ENCODE data around the gene WWOX.
"Not testable (repeated sequence)": the region's sequence is repeated elsewhere in the genome, so short reads cannot be mapped to it uniquely, and the experiment has no call there.

Gene WWOX

DNA sequence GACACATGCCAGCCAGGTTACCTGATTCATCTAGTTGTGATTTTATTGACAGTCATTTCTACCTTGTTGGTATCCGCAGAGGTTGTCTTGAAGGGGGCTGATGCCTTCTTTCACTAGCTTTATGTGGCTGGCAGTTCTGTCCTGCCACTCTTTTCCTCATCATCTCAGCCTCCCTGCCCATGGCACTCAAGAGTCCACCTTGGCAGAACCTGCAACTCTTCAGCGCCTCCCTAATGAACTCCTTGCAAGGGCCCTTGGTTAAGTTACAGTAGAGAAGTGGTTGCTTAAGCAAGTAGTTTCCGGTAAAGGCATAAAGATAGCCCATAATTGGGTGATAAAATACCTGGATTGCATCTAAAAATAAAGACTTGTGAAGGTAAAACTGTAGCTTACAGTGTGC, 489.9 kb downstream of the WWOX start:
- no peak for DNase-seq

DNA sequence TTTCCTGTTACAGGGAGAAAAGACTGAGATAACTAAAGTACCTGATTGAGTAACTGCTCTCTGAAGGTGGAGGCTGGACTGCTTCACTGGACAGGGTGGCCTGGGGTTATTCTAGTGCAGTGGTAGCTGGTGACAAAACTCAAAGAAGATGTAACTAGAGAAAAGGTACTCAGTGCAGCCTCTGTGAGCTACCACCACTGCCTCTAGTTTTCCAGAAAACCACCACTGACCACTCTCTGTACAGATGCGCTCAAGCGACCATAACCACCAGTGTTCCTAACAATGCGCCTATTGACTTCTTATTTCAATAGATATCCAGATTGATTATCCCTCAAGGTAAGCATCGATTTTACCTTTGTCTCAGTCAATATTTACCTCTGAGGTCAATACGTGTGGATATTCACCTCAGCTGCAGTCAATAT, 492.2 kb downstream of the WWOX start:
- DNase-seq, result no peak

DNA sequence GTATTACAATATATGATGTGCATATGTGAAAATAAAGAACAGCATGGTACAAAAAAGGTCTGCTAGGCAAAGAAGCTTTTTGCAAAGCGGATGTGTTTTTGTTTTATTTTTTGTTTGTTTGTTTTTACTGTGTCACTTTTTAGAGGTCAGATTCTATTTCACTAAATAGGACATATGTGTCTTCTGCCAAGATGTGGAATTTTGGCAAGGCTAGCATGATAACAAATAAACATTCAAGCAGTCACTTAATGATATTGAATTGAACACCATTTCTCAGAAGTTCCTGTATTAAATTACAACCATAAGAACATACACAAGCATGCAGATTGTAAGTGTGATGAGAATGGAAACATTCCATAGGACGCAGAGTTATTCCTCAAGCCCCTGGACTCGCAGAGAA, 492.7 kb downstream of the WWOX start:
- DNase-seq, result no peak

DNA sequence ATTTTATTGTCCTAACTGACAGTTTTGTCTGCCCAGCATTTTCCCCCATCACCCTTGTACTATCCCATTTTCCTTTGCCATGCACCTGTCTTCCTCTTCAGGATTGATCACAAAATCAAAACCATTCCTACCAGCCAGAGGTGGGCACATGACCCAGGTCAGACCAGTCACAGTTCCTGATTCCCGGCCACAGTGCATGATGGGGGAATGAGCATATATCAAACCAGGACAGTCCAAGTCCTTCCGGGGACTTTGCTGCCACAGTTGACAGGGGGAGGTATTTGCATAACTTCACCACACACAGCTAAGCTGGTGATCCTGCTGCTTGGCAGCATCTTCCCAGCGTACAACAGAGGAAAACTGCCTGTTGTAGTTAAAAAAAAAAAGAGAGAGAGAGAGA, 493.9 kb downstream of the WWOX start:
- DNase-seq, result no peak

DNA sequence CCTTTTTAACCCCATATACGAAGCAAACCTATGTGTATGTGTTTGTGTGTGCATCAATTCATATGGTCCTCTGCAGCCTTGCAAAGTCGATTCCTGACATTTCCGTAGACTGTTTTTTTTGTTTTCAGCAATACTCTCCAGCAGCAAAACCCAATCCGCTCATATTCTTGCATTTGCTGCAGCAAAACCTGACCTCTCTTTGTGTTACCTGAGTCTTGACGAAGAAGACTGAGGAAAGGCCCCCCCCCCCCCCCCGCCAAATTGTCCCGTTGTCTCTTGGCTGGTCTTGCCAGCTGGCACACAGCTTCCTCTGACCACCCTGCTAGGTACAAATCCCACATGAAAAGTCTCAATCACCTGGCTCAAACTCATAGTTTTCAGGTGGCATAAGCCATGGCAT, 494.7 kb downstream of the WWOX start:
- no peak for DNase-seq

DNA sequence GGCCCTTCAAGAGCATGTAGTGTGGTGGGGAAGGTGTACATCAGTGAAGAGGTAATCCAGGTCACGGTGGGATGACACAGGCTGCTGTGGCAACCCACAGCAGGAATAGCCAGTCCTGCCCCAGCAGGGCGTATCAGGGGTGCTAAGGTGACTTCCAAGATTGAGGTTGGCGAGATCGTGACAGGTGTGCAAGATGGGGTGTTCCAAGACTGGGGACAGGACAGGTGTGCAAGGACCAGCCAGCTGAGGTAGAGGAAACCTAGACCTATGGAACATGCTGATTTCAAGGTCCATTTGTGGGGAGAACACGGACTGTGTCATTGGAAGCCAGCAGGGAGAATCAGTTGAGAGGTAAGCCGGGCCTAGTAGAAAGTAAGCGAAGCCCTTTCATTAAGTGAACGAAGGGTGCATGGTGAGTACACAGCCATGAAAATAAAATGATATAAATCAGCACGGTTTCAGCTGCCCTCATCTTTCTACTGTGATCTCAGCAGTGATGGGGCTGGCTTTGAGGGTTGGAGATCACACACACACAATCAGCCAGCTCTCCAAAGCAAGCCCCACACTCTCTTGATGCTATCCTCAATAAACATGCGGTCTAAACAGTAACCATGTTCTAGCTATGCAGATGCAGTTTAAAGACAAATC, 497.0 kb downstream of the WWOX start:
- no peak for DNase-seq

DNA sequence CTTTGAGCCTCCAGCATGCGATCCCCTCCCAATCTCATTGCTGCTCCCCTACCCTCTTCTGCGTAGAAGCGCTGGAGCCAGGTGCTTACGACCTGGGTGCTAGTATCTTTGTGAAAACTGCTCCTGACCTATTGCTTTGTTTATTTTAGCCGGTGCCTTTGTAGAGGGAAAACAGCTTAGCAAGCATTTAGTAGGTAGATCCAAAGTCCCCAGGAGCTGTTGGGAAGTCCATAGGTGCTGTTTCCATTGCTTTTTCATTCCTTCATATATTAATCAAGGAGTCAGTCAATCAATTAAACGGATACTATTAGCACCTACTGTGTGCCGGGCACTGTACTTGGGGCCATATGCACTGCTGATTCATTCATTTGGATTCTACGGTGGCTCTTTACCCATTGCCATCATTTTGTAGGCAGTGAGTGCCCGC, 497.6 kb downstream of the WWOX start:
- no peak for DNase-seq

DNA sequence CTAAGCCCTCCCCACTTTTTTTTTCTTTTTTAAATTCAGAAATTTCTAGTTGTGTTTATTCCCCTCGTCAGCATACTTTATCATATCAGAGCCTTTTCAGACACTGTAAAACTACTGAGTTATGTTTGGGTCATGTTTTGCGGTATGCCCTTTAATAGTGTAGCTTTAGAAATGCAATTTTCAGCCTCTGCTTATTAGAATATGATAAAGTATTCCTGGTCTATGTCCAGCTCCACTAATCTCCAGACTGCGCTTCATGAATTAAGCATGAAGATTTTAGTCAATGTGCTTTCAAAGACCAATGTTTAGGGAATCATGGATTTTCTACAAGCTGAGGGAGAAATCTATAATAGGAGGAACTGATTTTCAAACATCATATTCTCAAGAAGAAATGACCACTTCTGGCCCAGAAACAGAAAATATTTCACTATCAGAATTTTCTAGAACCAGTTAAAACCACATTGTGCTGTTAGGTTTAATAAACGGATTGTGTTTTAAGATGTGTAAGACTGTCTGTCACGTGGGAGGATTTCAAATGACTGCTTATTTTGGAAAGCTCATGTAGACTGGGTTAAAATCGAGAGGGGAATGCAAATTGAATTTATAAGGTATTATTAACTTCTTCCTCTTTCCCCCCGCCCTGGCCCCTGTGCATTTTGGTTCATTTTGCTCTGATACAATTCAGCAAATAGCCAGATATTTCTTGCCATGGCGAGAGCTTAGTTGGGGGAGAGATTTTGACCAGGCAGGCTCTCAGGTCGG, 498.5 kb downstream of the WWOX start:
- no peak for DNase-seq

DNA sequence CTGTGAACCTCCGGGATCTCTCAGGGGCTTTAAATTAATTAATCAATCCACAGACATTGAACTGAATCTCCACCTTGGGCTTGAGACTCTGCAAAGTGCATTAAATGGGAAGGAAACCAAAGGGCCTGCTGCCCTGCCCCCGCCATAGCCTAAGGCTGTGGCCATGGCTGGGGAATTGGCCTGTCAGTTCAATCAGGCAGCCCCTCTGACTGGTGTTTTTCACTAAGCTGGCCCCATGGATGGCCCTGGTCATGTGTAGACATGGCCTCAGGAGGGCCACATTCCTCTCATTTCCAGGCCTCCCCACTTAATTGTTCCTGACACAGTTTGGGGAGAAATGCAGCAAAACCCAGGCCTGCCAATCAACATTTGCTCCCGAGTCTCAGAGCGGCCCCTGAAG, 499.8 kb downstream of the WWOX start:
- DNase-seq, result no peak

DNA sequence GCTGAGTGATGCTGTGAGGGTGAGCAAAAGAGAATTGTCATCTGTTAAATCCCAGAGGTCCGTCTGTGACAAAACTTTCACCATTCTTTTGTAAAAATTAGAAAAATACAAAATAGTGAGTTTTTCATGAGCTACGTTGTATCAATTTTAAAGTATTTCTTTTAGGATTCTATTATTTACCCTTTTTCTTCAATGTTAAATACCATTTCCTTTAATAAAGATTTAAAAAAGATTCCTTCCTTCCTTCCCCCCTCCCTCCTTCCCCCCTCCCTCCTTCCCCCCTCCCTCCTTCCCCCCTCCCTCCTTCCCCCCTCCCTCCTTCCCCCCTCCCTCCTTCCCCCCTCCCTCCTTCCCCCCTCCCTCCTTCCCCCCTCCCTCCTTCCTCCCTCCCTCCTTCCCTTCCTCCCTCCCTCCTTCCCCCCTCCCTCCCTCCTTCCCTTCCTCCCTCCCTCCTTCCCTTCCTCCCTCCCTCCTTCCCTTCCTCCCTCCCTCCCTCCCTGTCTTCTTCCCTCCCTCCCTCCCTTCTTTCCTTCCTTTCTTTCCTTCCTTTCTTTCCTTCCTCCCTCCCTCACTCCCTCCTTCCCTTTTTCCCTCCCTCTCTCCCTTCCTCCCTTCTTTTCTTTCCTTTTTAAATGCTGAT, 505.1 kb downstream of the WWOX start:
- DNase-seq, result not testable (repeated sequence)

DNA sequence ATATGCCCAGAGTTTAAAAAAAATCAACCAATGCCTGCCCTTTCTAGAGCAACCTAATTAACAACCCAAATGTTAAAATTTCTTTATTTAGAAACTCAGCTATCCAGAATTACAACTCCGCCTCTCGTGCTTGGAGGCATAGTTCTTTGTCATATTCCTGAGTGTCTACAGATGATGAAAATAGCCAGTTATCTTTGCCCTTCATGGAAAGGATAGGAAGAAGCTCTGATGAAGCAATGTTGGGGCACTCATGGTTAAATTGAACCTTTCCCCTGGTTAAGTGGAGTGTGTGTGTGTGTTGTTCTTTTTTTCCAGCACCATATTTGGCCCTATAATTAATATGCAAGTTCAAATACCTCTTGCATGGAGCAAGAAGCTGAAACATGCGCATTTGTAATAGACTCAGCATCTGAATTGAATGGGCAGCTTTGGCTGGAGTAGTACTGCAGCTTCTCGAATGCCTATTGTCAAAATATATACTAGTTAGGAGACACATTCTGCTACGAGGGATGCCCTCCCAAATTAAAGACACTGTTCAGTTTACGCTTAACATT, 506.2 kb downstream of the WWOX start:
- no peak for DNase-seq

DNA sequence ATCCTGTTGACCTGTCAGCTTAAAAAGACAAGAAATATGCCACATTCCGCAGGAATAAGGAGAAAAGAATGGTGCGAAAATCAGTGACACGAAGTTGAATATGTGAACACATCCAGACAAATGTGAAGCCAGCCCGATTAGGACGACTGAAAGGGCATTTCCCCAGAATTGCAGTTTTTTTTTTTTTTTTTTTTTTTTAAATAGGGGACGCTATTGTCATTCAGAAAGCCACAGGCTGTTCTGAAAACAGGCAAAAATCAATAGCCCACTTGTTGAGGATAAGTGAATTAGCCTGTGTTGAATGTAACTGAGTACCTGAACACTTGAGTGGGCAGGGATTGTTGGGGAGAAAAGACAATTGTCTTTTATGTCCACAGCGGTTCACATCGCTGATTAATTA, 507.1 kb downstream of the WWOX start:
- no peak for DNase-seq

DNA sequence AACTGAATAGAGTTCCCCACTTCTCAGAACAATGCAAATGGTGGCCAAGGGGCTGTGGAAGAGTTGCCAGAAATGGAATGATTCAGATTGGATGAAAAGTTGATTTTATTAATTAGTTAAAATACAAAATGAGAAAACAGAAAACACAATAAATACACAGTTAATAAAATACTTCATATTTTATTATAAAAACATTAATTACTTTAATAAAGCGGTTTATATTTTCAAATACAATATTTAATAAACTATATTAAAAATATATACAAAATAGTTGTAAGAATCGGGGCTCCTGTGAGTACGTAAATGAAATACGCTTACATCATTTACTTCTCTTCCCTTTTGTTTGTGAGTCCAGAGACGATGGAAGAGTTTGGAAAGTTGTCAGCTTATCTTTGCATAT, 507.6 kb downstream of the WWOX start:
- no peak for DNase-seq

DNA sequence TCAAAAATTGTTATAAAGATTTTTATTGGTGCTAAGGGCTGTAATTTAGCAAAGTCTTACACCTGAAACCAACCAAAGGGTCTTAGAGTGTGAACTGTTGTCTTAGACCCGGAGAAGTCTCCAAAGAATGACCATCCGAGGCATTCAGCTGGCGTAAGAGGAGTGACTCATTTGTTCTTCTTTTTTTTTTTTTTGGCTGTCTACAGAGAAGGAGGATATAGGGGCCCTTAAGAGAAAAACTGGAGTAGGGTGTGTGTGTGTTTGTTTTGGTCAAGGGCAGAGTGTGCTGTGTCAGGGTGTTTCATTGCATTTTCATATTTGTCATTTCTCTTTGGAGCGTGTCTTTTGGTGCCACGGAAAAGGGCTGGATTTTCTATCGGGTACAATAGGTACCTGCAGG, 508.0 kb downstream of the WWOX start:
- peak; percentile 6 for DNase-seq

DNA sequence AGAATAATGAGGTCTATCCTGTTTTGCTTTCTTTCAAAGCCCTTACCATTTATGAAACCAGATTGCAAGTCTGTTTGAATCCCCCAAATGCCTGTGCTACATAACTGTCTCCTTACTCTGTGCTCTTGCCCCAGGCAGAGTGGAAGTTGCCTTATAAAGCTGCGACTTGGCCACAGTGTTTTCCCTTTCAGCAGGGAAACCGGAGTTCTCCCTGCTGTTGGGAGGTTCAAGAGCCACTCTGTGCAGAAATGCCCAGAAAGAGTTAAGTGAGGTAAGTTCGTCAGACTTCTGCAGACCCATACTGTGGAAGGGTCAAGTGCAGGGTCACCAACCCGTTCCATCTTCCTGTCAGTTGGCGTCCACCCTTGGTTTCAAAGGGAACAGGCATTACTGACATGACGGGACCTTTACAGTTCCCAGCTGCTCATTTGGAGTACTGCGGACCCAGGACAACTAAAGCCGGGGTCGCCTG, 508.9 kb downstream of the WWOX start:
- no peak for DNase-seq

DNA sequence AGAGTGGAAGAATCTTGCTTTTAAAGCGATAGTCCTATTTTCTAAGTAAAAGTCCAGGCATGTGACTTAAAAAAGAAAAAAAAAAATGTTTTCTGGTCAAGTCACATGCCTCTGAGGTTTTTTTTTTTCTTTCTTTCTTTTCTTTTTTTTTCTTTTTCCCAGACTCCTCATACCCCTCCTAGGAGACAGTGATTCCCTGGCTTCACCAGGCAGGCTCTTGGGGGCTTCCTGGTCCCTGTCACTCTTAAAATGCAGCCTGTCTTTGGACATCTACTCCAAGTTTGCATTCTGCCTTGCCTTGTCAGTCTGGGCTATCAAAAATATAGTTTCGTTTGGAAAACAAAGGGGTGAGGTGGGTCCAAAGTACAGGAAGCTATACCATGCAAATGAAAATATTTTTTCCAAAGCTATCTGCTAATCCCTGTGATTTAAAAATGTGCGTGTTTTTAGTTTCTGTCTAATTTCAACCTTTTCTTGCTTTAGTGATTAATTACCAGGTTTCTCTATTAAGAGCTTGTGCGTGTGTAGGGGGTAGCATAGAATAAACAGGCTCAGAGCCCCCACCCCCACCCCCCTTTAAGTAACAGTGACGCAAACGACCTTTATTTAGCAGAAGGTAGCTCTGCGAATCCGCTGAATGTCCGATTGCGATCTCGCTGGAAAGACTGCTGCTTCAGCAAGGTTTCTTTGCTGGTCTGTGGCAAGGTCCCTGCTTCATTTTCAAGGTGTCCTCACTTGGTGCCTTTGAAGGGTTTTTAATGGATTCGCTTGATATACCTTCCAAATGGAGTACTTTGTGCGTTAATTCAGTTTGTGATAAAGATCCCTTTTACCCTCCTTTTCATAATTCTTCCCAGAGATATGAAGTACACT, 510.2 kb downstream of the WWOX start:
- no peak for DNase-seq

DNA sequence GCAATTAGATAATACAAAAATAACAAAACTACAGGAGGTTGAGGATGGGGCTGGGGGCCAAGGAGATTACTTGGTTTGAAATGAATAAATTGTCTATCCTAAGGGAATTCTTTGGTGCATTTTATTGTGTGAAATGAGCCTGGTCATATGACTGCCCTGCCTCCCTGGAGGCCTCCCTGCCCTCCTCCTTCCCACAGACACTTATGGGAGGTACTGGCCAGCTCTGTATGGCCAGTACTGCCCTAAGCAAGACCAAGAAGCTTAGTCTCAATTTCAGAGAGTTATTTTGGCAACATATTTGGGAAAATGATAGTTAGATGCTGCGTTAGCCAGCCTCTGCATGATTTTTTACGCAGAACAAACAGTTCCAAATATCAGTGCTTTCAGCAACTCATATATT, 511.9 kb downstream of the WWOX start:
- no peak for DNase-seq

DNA sequence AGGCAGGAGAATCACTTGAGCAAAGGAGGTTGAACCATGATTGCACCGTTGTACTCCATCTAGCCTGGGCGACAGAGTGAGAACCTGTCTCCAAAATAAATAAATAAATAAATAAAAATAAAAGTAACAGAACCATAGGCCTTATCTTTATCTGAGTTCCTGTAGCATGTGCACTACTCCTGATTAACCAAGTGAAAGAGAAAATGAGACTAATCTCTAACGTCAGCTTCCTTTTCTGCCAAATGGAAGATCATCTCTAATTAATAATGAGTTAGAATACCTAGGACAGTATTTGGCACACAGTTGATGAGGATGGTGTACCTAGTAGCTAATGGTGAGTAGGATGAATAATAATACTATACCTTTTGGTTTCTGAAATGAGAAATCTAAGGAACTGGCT, 520.4 kb downstream of the WWOX start:
- no peak for DNase-seq

DNA sequence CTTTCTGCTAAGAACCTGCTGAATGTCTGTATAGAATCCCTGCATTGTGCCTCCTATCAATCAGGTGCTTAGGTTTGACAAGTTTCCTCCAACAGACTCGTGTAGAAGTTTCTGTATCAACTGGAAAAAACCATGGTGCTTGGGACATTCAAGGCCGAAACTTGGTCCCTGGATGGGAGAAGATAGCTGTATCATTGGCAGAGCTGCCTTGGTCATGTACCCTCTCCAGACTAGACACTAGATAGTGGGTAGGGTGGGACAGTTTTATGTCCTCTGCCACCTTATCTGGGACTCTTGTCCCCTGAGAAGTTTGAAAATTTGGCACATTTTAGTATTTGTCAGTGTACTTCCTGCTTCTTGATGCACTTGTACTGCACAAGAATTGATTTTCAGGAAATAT, 520.8 kb downstream of the WWOX start:
- DNase-seq, result no peak

DNA sequence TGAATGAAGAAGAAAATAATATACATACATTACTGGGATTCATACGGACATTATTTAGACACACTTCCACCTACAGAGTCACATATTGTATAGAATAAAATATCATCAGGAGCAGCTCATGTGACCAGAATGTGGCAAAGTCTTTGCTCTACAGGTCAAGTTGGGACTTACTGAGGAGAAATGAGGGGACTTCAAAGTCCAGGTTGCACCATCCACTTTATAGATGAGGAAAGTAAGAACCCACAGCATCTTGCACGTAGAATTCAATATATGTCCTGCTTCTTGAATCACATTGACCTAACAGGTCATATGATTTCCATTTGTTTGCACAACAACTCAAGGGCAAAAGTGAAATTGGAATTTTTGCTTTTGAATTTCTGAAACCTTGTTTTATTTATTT, 524.3 kb downstream of the WWOX start:
- no peak for DNase-seq

DNA sequence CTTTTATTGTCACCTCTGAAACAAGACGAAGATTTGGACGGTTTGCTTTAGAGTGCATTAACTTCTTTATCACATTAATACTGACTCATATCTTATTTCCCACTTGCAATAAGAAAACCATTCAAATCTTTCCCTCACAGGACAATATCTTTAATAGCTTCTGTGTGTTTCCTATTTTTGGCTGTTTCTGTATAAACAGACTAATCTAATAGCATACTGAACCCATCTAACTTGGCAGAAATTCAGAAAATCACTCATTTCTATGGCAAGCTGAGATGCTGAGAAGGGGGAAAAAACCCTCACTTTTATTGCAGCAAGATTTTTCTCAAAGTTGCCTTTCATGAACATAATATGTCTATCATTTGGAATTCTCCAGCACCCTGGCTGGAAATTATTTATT, 524.9 kb downstream of the WWOX start:
- no peak for DNase-seq

DNA sequence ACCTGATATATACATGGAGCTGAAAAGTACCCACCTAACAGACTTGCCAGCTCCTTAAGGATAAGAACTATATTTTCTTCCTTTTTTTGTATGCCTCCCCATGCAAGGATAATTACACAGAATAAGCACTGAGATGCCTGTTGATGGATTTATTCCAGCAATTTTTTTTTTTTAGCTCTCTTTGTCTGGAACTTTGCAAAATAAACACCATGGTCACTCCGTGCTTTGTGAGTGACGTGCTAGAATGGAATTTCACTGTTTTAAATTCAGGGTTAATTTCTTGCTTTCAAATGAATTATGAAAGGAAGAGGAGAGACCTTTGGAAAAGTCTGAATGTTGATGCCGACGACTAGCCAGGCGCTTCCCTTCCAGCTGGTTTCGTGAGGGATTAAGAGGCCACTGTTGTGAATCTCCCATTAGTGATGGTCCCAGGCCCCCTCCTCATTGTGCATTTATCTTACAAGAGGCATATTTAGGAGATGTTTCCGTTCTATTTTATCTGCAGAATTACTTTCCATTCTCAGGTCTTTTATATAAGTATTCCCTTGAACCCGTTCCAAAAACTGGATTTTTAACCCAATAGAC, 529.1 kb downstream of the WWOX start:
- DNase-seq, result no peak

DNA sequence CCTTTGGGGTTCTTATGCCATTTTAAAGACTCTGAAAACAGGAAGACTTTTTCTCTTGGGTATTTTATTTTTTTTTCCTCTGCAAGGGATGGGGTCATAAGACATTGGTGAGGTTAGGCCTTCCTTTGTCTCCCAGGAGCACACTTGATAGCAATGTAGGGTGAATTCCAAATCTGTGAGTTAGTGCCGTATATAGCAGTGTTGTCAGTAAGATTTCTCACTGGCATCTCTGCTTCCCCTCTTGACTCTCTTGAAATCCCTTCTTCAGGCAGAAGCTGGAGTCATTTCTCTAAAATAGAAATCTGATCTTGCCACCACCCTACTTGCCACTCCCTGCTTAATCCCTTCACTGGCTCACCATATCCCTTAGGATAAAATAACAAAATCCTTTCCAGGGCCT, 529.7 kb downstream of the WWOX start:
- no peak for DNase-seq

All from inflammatory macrophage treated with lipopolysaccharide for 1 hour (primary cell).